Measurements from ENCODE around the gene RANBP10. TPM values are rescaled to one million over a fixed set of nuclear protein-coding genes. Genes with fewer than 3 reads are reported as not detected.

RANBP10 gene
- total and polyA plus RNA-seq, 10 of the 15 experiments (the other 5 are each of a cell fraction or from before 2014, with no cell fraction given): 1.2 to 20.4 (median 10.8) TPM

DNA sequence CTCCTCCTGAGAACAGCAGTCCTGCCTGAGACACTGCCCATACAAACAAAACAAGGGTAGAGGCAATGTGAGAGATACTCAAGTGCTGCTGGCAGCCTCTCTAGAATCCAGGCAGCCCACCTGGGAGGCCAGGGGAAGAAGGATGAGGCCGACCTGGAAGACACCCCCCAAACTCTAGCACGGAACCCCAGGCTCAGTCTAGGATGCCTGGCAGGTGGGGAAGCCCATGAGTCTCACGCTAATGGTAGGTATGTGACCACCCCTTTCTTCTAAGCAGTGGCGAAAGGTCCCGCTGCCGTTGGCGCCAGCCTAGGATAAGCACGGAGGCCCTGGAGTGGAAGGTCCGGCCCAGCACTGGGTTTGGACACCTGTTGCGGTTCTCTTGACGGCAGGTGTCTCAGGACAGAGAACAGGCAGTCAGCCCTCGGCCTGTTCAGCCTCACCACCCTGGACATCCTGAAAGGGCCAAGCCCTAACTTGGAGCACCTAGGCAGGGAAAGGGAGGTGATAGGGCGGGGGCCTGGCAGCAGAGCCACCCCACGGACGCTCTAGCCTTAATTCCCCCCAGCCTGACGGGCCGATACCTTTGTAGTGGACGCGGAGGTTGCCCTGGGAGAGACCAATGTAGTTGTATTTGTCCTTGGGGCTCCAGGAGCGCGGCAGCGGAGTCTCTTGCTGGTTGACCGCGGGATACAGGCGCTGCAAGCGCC lies 487 bp downstream of the RANBP10 start:
- intact Hi-C loops (cut with micrococcal nuclease; ENCODE audit: unreplicated experiment): loop anchor here (2.0 kb wide), 2 partner anchors 87 to 133 kb away; partner anchors contain the start of gene GFOD2
- POLR2A ChIA-PET: interaction anchor here (0.8 to 1.3 kb wide), 9 partner anchors 19 to 279 kb away, joined by 3 to 9 read pairs (median 4); partner anchors contain the start of genes GFOD2, NFATC3 and NUTF2
- H3K9me3 ChIP-seq (replicated peaks; ENCODE audit: control insufficient read depth, insufficient read depth, low read length): no peaks in the 10 kb centered on the region
- H3K9ac ChIP-seq (ENCODE audit: control insufficient read depth, insufficient read depth, low read length): peak overlapping the region; percentile 86
- H4K20me1 ChIP-seq (ENCODE audit: control insufficient read depth, insufficient read depth): no peaks in the 10 kb centered on the region; the same call in 1 of the 2 replicates
- peak overlapping the region; percentile 60 for H2AFZ ChIP-seq (ENCODE audit: control insufficient read depth, low read depth, low read length)
- BruUV-seq (replicated peaks): no TSS peak
- H3K4me2 ChIP-seq (ENCODE audit: control insufficient read depth, insufficient read depth): peak overlapping the region; percentile 77
- H3K79me2 ChIP-seq (ENCODE audit: control insufficient read depth, insufficient read depth, low read length): peaks cover 47% of the 10 kb centered on the region
- H3K4me1 ChIP-seq (ENCODE audit: control insufficient read depth, insufficient read depth, low read length): peaks cover 29% of the 10 kb centered on the region
- CTCF ChIA-PET: interaction anchor here (0.7 to 3.0 kb wide), 14 partner anchors 10 to 292 kb away, joined by 3 to 41 read pairs (median 4); partner anchors contain the start of gene CARMIL2
- RAD21 ChIA-PET (ENCODE audit: unreplicated experiment): interaction anchor here (0.7 to 3.2 kb wide), 14 partner anchors 11 to 285 kb away, joined by 3 to 18 read pairs (median 4); partner anchors contain the start of genes GFOD2, NUTF2 and PSMB10
- ATAC-seq (peak; percentile 1), FAIRE-seq (no peak), DNase-seq (ENCODE audit: low read depth, low spot score) (no peak)
- SMC1A ChIA-PET (ENCODE audit: uncharacterized antibody, unreplicated experiment): interaction anchor here (0.8 to 2.0 kb wide), 12 partner anchors 10 to 314 kb away, joined by 3 to 13 read pairs (median 4); partner anchors contain the start of gene GFOD2
- peak overlapping the region; percentile 94 for H3K4me3 ChIP-seq
- under 1% methylated on average over 26 of the region's 26 CpGs for WGBS (ENCODE audit: insufficient coverage, insufficient replicate concordance, low lambda C conversion rate, missing lambda C conversion rate)
- H3K27me3 ChIP-seq (replicated peaks in 1 of 2; ENCODE audit: control insufficient read depth in 2 of 2, insufficient read depth in 2 of 2, low read length in 1 of 2): no peaks in the 10 kb centered on the region
- in situ Hi-C loops (cut with MboI): no loop called here
- peak overlapping the region; percentile 75 for H3K27ac ChIP-seq (ENCODE audit: control insufficient read depth, insufficient read depth)
- H3K36me3 ChIP-seq (ENCODE audit: control insufficient read depth in 2 of 2, insufficient read depth in 2 of 2, low read length in 1 of 2): peaks cover 1 to 2% of the 10 kb centered on the region in 2 experiments; a peak in 1 of 4 replicates
- TF ChIP-seq ZSCAN29 (IDR thresholded peaks at IDR 0.05) (no peak), SP1 (IDR thresholded peaks at IDR 0.05; ENCODE audit: low read depth, low read length) (no peak), POU2F2 (IDR thresholded peaks at IDR 0.05; ENCODE audit: borderline replicate concordance, low read depth, low read length) (no peak), RB1 (IDR thresholded peaks at IDR 0.05; ENCODE audit: borderline replicate concordance) (peak; percentile 63; the same call in 1 of the 2 replicates), ZNF592 (IDR thresholded peaks at IDR 0.05) (no peak)
- TF ChIP-seq, protein P1, sequence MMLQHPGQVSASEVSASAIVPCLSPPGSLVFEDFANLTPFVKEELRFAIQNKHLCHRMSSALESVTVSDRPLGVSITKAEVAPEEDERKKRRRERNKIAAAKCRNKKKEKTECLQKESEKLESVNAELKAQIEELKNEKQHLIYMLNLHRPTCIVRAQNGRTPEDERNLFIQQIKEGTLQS (IDR thresholded peaks at IDR 0.05; ENCODE audit: borderline replicate concordance, extremely low read depth, low read depth, low read length): no peak
- TF ChIP-seq, protein P2, sequence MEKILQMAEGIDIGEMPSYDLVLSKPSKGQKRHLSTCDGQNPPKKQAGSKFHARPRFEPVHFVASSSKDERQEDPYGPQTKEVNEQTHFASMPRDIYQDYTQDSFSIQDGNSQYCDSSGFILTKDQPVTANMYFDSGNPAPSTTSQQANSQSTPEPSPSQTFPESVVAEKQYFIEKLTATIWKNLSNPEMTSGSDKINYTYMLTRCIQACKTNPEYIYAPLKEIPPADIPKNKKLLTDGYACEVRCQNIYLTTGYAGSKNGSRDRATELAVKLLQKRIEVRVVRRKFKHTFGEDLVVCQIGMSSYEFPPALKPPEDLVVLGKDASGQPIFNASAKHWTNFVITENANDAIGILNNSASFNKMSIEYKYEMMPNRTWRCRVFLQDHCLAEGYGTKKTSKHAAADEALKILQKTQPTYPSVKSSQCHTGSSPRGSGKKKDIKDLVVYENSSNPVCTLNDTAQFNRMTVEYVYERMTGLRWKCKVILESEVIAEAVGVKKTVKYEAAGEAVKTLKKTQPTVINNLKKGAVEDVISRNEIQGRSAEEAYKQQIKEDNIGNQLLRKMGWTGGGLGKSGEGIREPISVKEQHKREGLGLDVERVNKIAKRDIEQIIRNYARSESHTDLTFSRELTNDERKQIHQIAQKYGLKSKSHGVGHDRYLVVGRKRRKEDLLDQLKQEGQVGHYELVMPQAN (conservative IDR thresholded peaks at IDR 0.05): peak; percentile 74; the same call in 1 of the 2 replicates
- TF ChIP-seq, protein P3, sequence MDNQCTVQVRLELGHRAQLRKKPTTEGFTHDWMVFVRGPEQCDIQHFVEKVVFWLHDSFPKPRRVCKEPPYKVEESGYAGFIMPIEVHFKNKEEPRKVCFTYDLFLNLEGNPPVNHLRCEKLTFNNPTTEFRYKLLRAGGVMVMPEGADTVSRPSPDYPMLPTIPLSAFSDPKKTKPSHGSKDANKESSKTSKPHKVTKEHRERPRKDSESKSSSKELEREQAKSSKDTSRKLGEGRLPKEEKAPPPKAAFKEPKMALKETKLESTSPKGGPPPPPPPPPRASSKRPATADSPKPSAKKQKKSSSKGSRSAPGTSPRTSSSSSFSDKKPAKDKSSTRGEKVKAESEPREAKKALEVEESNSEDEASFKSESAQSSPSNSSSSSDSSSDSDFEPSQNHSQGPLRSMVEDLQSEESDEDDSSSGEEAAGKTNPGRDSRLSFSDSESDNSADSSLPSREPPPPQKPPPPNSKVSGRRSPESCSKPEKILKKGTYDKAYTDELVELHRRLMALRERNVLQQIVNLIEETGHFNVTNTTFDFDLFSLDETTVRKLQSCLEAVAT (IDR thresholded peaks at IDR 0.05): no peak
- TF ChIP-seq, protein P4, sequence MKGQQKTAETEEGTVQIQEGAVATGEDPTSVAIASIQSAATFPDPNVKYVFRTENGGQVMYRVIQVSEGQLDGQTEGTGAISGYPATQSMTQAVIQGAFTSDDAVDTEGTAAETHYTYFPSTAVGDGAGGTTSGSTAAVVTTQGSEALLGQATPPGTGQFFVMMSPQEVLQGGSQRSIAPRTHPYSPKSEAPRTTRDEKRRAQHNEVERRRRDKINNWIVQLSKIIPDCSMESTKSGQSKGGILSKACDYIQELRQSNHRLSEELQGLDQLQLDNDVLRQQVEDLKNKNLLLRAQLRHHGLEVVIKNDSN (IDR thresholded peaks at IDR 0.05; ENCODE audit: borderline replicate concordance, extremely low read length, insufficient read depth, low read depth, low read length): no peak
- TF ChIP-seq, protein P5, sequence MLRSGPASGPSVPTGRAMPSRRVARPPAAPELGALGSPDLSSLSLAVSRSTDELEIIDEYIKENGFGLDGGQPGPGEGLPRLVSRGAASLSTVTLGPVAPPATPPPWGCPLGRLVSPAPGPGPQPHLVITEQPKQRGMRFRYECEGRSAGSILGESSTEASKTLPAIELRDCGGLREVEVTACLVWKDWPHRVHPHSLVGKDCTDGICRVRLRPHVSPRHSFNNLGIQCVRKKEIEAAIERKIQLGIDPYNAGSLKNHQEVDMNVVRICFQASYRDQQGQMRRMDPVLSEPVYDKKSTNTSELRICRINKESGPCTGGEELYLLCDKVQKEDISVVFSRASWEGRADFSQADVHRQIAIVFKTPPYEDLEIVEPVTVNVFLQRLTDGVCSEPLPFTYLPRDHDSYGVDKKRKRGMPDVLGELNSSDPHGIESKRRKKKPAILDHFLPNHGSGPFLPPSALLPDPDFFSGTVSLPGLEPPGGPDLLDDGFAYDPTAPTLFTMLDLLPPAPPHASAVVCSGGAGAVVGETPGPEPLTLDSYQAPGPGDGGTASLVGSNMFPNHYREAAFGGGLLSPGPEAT (IDR thresholded peaks at IDR 0.05; ENCODE audit: low read depth): no peak
